EL (cell line): ENCODE measurements around the gene PAX5.
"Not testable (repeated sequence)": the region's sequence is repeated elsewhere in the genome, so short reads cannot be mapped to it uniquely, and the experiment has no call there.

Experiments
- DNase-seq: peaks from one replicate; pipeline ENCODE4 v3.0.0-alpha.2; 2016

Gene PAX5

DNA sequence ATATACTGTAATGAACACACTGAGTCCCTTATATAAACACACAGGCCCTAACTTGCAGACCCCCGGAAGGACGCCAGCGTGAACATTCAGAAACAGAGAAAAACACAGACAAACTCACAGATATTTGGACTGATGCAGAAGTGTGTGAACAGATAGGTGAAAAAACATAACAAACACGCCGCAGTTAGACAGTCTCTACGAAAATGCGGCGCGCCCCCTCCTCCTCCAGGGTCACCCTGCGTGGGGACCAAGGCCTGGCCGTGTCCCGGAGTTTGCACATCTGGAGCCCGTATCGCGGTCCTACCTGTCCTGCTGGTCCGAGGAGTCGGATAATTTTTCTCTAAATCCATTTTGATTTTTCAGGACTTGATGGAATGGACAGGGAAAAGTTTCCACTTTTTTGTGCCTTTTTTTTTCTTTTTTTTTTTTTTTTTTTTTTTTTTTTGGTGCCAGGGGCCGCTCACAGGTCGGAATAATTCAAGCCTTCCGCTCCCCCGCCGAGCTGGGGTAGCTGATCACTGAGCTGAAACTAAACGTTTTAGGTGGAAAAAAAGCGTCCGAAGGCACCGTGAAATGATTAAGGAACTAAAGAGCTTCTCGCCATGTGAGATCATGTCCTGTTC, at the start of gene PAX5:
TSS of gene PAX5 (minus strand) at position 587 of the 623 bp plus-strand sequence. CDS start at position 350, 237 bp downstream.
- no peak for DNase-seq

GRCh38 chr9:37083654-37084053, 49.6 kb upstream of the PAX5 start:
- no peak for DNase-seq

- DNase-seq, result no peak
Observed at GRCh38 chr9:37082214-37082765, 48.2 kb upstream of the PAX5 start.

DNA sequence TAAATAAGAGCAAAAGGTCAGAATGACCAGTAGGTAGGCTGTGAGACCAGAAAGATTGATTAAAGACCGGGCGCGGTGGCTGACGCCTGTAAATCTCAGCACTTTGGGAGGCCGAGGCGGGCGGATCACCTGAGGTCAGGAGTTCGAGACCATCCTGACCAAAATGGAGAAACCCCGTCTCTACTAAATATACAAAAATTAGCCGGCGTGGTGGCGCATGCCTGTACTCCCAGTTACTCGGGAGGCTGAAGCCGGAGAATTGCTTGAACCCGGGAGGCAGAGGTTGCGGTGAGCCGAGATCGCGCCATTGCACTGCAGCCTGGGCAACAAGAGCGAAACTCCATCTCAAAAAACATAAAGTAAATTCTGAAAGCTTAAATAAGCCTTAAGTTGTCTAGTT, 47.4 kb upstream of the PAX5 start:
- DNase-seq, result not testable (repeated sequence)

DNA sequence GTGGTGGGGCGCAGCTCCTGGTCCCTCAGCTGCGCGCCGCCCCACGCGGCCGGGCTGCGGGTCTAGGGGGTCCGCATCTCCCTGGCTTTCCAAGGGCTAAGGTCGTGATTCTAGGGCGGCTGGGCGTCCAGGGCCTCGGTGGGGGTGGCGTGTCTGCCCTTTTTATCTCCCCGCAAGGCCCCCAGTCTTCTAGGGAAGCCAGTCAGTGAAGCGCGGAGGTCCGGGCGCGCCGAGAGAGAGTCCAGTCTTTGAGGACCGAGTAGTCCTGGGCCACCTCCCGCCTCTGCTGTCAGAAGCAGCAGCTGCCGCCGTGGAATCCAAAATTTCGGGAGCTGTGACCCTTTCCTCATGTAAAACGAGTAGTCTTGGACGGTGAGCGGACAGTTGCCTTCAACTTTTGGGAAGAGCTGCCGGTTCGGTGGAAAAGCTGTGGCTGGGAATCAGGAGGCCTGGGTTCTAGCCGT, 46.1 kb upstream of the PAX5 start:
- peak; percentile 38 for DNase-seq

- peak; percentile 96 for DNase-seq
Observed at GRCh38 chr9:37079370-37080164, 45.5 kb upstream of the PAX5 start.

DNA sequence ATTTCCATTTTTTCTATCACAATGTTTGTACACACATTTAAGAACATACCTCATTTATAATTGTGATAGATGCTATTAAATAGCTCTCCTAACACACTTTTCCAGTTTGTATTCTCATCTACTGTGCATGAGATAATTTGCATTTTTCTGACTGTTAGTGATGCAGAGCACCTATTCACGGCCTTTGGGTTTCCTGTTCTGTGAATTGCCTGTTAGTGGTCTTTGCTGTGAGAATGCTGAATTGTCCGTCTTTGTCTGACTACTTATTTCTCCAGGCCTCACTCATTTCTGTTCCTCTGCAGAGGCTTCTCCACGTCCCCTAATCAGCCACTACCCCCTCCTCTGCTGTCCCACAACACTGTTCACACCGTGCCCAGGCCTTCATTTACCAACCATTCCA, 40.7 kb upstream of the PAX5 start:
- not testable (repeated sequence) for DNase-seq

GRCh38 chr9:37066139-37066725, 32.2 kb upstream of the PAX5 start:
- no peak for DNase-seq

GRCh38 chr9:37062336-37062735, 28.3 kb upstream of the PAX5 start:
- no peak for DNase-seq

- DNase-seq, result peak; percentile 25
Observed at GRCh38 chr9:37061768-37062167, 27.7 kb upstream of the PAX5 start.

DNA sequence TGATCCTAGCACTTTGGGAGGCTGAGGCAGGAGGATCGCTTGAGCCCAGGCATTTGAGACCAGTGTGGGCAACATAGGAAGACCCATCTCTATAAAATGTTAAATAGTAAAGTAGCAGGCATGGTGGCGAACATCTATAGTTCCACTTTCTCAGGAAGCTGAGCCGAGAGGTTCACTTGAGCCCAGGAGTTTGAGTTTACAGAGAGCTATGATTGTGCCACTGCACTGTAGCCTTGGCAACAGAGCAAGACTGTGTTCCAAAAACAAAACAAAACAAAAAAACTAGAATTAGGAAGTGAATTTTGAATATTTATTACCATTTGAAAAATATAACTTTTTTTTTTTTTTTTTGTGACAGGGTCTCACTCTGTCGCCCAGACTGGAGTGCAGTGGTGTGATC, 26.8 kb upstream of the PAX5 start:
- no peak for DNase-seq

GRCh38 chr9:37056046-37056920, 22.2 kb upstream of the PAX5 start:
- DNase-seq, result no peak

DNA sequence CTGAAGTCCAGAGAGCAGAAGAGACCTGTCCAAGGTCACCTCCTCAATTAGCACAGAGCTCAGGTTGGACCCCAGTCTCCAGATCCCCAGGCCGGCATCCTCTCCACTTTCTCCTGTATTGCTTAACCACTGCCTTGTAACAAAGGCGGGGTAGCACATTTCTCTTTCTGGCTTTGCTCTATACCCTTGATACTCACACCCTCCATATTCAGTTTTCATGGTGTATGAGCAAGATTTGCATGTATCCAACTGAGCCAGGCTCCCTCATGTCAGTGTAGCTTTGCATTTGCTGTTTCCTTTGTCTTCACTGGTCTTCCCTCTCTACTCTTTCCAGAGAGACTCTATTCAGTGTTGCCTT, 20.3 kb upstream of the PAX5 start:
- DNase-seq, result not testable (repeated sequence)

DNA sequence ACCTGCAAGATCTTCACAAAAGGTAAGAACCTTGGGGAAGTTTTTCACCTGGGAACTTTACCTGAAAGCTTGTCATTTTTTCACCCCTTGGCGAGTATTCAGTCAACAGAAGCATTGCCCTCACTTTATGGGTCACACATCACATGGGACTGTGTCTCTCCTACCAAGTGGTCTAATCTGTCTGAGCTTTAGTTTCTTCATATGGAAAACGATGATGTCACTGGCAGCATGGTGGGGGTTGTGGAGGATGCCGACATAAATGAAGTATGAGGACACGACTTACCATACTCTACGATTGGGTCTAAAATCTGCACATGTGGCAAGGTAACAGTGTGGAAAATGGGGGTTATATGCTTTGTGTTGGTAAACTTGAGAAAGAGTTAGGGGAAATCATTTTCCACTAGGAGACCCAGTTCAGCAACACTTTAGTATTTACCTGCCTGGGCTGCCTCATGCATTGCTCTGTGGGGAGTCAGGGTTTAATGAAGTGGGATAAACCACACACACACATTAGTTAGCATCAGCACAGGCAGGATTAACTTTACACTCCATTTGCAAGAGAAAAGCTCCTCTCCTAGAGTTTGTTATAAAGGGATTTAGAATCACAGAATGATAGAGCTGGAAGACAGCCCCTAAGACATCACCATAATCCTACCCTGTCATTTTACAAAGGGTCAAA, 19.8 kb upstream of the PAX5 start:
- DNase-seq, result no peak

DNA sequence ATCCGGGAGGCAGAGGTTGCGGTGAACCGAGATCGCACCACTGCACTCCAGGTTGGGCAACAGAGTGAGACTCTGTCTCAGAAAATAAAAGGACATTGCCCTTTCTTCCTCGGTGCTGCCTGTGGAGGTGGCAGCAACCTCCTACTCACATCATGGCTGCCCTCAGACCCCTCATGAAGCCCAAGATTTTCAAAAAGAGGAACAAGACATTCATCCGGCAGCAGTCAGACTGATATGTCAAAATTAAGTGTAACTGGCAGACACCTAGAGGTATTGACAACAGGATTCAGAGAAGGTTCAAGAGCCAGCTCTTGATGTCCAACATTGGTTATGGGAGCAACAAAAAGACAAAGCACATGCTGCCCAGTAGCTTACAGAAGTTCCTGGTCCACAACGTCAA, 12.6 kb upstream of the PAX5 start:
- no peak for DNase-seq

- no peak for DNase-seq
Observed at GRCh38 chr9:37042421-37042820, 8.4 kb upstream of the PAX5 start.

- DNase-seq, result no peak
Observed at GRCh38 chr9:37040508-37041127, 6.5 kb upstream of the PAX5 start.

DNA sequence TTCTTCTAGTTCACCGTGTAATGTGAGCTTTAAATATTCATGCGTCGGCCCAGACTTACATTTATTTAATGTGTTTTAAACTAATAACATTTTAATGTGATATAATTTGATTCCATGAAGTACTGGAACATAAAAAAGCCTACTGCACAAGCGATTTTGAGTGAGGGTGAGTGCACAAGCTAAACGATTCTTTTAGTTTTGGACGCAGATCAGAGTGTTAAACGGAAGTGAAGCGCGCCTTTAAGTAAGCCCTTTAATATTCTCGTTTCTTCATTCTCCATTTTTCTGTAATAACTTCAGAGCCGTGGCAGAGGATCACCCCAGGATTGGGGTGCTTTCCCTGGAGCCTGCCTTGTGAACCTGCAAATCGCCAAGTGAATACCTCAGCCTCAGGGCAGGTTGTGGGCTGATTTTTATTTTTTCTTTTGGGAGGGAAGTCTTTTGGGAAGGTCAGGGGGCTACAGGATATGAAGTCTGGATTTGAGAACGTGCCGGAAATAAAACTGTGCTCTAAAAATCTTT, 4.9 kb upstream of the PAX5 start:
- DNase-seq, result no peak

DNA sequence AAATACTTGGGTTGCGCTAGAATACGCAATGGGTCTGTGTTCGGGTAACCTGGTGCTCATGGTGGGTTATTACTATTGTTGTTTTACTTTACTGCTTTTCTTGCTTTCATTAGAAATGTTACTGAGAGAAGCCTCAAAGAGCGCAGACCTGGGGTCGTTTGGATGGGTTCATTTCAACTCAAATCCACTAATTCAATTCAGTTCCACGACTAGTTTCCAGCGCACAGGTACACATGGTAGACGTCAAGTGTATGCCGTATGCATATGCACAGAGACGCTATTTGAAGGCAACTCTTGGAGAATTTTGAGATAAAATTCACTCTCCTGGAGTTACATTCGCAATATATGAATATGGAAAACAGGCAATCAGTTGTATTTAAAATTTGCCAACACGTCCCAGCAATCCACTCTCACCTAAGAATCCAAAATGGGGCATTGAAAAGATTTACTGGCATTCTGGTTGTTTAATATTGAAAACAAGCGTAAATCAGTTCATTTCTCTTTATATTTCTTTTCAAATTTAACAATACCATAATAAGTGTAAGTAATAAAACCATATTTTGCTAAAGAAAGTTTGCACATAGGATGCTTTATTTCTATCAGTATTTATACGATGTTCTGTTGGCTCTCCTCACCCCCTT, 4.4 kb upstream of the PAX5 start:
- no peak for DNase-seq

- no peak for DNase-seq
Observed at GRCh38 chr9:37037503-37038301, 3.6 kb upstream of the PAX5 start.
